Activated CD8-positive, alpha-beta memory T cell treated with anti-CD3 and anti-CD28 coated beads, Interleukin-2, amount 50 U/mL, for 1 hour (primary cell): ENCODE data around the gene PLEKHS1.
"Not testable (repeated sequence)": the region's sequence is repeated elsewhere in the genome, so short reads cannot be mapped to it uniquely, and the experiment has no call there.

Experiments
- DNase-seq: peaks from one replicate; pipeline ENCODE4 v3.0.0-alpha.2; 2020; ENCODE audit errors: extremely low read depth

Gene PLEKHS1

GRCh38 chr10:113740850-113741249, 10.6 kb upstream of the PLEKHS1 start:
- DNase-seq: no peak

GRCh38 chr10:113742466-113742865, 9.0 kb upstream of the PLEKHS1 start:
- DNase-seq: no peak

GRCh38 chr10:113743594-113743993, 7.9 kb upstream of the PLEKHS1 start:
- DNase-seq: no peak

GRCh38 chr10:113745374-113745773, 6.1 kb upstream of the PLEKHS1 start:
- no peak for DNase-seq

- no peak for DNase-seq
These were observed 5.1 kb upstream of the PLEKHS1 start for GRCh38 chr10:113746217-113746957.

- no peak for DNase-seq
These were observed 1.1 kb downstream of the PLEKHS1 start for GRCh38 chr10:113752553-113752952.

- no peak for DNase-seq
These were observed 1.7 kb downstream of the PLEKHS1 start for GRCh38 chr10:113753020-113753692.

GRCh38 chr10:113754125-113754524, 2.6 kb downstream of the PLEKHS1 start:
- no peak for DNase-seq

GRCh38 chr10:113754768-113755167, 3.3 kb downstream of the PLEKHS1 start:
- DNase-seq: no peak

- DNase-seq: no peak
These were observed 5.6 kb downstream of the PLEKHS1 start for GRCh38 chr10:113756940-113757543.

GRCh38 chr10:113762083-113762482, 10.6 kb downstream of the PLEKHS1 start:
- DNase-seq: no peak

- no peak for DNase-seq
These were observed 13.1 kb downstream of the PLEKHS1 start for GRCh38 chr10:113764582-113764981.

- no peak for DNase-seq
These were observed 14.4 kb downstream of the PLEKHS1 start for GRCh38 chr10:113765910-113766309.

- no peak for DNase-seq
These were observed 15.7 kb downstream of the PLEKHS1 start for GRCh38 chr10:113767222-113767621.

- DNase-seq: no peak
These were observed 18.9 kb downstream of the PLEKHS1 start for GRCh38 chr10:113770346-113770745.

GRCh38 chr10:113771131-113771530, 19.6 kb downstream of the PLEKHS1 start:
- not testable (repeated sequence) for DNase-seq

- DNase-seq: no peak
These were observed 24.3 kb downstream of the PLEKHS1 start for GRCh38 chr10:113775686-113776294.

GRCh38 chr10:113776553-113776952, 25.1 kb downstream of the PLEKHS1 start:
- DNase-seq: no peak

GRCh38 chr10:113780681-113781250, 29.3 kb downstream of the PLEKHS1 start:
- no peak for DNase-seq

- no peak for DNase-seq
These were observed 30.9 kb downstream of the PLEKHS1 start for GRCh38 chr10:113782367-113782766.

- no peak for DNase-seq
These were observed 31.7 kb downstream of the PLEKHS1 start for GRCh38 chr10:113782986-113783704.
